ENCODE results near the gene TAF4. TPM values are rescaled to one million over a fixed set of nuclear protein-coding genes. Genes with fewer than 3 reads are reported as not detected.

The TAF4 gene
- total RNA-seq, 4 donors from 2014 or later: 13.9 to 22.0 (median 18.6) TPM

- DNase-seq: no peak
- TF ChIP-seq CTCF (IDR thresholded peaks at IDR 0.05) (no peak), POLR2A (IDR thresholded peaks at IDR 0.05) (no peak)
- 85 to 87% methylated on average over 8 of the region's 8 CpGs for WGBS, 2 donors
- no peaks in the 10 kb centered on the region for H3K9me3 ChIP-seq
- peaks cover 13 to 16% of the 10 kb centered on the region in 2 donors for H3K4me1 ChIP-seq
- intact Hi-C loops (cut with DNase I): no loop called here
- no peaks in the 10 kb centered on the region for H3K27me3 ChIP-seq
- H3K4me3 ChIP-seq (replicated peaks in 1 of 3): no peak overlapping the region
- H3K27ac ChIP-seq: no peak overlapping the region
- H3K36me3 ChIP-seq: no peaks in the 10 kb centered on the region
Measured at GRCh38 chr20:62061851-62062423, 3.7 kb downstream of the TAF4 start.

GRCh38 chr20:62060631-62061541 is 4.8 kb downstream of the TAF4 start:
- no peak for DNase-seq
- H3K27ac ChIP-seq: no peak overlapping the region
- no peak overlapping the region for H3K4me3 ChIP-seq (replicated peaks in 1 of 3)
- H3K27me3 ChIP-seq: no peaks in the 10 kb centered on the region
- no peaks in the 10 kb centered on the region for H3K9me3 ChIP-seq
- H3K36me3 ChIP-seq: no peaks in the 10 kb centered on the region
- intact Hi-C loops (cut with DNase I): no loop called here
- TF ChIP-seq POLR2A (IDR thresholded peaks at IDR 0.05): no peak
- no peak for TF ChIP-seq CTCF (IDR thresholded peaks at IDR 0.05)
- WGBS, 2 donors: 94 to 96% methylated on average over 12 of the region's 12 CpGs
- peaks cover 12 to 15% of the 10 kb centered on the region in 2 donors for H3K4me1 ChIP-seq

- H3K36me3 ChIP-seq: no peaks in the 10 kb centered on the region
- H3K27ac ChIP-seq: no peak overlapping the region
- WGBS, 2 donors: 92 to 94% methylated on average over 20 to 23 of the region's 25 CpGs
- peaks cover 12 to 15% of the 10 kb centered on the region in 2 donors for H3K4me1 ChIP-seq
- DNase-seq: no peak
- H3K9me3 ChIP-seq: no peaks in the 10 kb centered on the region
- TF ChIP-seq POLR2A (IDR thresholded peaks at IDR 0.05) (no peak), CTCF (IDR thresholded peaks at IDR 0.05) (no peak)
- intact Hi-C loops (cut with DNase I): no loop called here
- H3K27me3 ChIP-seq: no peaks in the 10 kb centered on the region
- no peak overlapping the region for H3K4me3 ChIP-seq (replicated peaks in 1 of 3)
Measured at GRCh38 chr20:62059920-62060630, 5.6 kb downstream of the TAF4 start.

GRCh38 chr20:62059401-62059800 is 6.3 kb downstream of the TAF4 start:
- Histone ChIP-seq H3K27ac (no peak overlapping the region), H3K4me3 (replicated peaks in 1 of 3) (no peak overlapping the region), H3K4me1 (peaks cover 12 to 15% of the 10 kb centered on the region in 2 donors), H3K36me3 (no peaks in the 10 kb centered on the region), H3K9me3 (no peaks in the 10 kb centered on the region), H3K27me3 (no peaks in the 10 kb centered on the region)
- WGBS, 2 donors: 95 to 98% methylated on average over 11 of the region's 11 CpGs
- no peak for DNase-seq
- TF ChIP-seq POLR2A (IDR thresholded peaks at IDR 0.05) (no peak), CTCF (IDR thresholded peaks at IDR 0.05) (no peak)
- intact Hi-C loops (cut with DNase I): no loop called here

Data from thyroid gland (tissue), 4 donors.